H54 (cell line): ENCODE data around the gene GCNT2.
"Not testable (repeated sequence)": the region's sequence is repeated elsewhere in the genome, so short reads cannot be mapped to it uniquely, and the experiment has no call there.

Experiments used
- DNase-seq: peaks from one replicate; pipeline ENCODE4 v3.0.0; 2011; ENCODE audit warnings: low spot score, mixed read lengths; ENCODE audit not compliant: insufficient read length
- FAIRE-seq: peaks from 3 replicates; lab custom pipeline; 2011; peaks lifted over from hg19 to GRCh38; lab: Jason Lieb, UNC
- POLR2A ChIP-seq: IDR thresholded peaks from 2 replicates; pipeline ENCODE4 v1.6.1; 2011; ENCODE audit warnings: low read depth, mild to moderate bottlenecking, low read length

Gene GCNT2

DNA sequence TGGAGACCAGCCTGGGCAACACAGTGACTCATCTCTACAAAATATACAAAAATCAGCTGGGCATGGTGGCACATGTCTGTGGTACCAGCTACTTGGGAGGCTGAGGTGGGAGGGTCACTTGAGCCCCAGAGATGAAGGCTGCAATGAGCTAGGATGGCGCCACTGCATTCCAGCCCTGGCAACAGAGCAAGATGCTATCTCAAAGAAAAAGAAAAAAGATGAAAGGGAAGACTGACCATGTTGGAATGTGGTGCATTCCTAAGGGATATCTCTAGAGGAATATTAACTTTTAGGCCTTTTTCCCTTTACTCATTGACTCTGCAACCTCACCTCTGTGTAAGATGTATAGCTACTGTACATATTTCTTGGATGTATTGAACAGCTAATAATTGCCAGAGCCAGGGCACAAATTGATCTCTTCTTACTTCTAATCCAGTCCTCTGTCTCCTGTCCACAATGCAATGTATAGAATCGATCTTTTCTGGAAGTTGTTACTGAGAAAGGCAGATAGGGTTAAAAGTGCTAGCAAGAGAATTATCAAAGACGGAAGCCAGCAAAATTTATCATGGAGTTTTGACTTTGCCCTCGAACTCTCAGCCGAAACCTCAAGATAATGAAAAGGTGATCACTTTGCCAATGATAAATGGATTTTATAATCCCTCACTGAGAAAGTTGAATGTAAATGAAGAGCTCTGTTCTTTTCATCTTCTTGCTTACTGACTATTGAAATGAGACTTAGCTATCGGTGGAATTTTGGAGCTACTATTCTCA lies 46.3 kb downstream of the GCNT2 start:
- DNase-seq = no peak
- TF ChIP-seq POLR2A = no peak
- FAIRE-seq = no peak

DNA sequence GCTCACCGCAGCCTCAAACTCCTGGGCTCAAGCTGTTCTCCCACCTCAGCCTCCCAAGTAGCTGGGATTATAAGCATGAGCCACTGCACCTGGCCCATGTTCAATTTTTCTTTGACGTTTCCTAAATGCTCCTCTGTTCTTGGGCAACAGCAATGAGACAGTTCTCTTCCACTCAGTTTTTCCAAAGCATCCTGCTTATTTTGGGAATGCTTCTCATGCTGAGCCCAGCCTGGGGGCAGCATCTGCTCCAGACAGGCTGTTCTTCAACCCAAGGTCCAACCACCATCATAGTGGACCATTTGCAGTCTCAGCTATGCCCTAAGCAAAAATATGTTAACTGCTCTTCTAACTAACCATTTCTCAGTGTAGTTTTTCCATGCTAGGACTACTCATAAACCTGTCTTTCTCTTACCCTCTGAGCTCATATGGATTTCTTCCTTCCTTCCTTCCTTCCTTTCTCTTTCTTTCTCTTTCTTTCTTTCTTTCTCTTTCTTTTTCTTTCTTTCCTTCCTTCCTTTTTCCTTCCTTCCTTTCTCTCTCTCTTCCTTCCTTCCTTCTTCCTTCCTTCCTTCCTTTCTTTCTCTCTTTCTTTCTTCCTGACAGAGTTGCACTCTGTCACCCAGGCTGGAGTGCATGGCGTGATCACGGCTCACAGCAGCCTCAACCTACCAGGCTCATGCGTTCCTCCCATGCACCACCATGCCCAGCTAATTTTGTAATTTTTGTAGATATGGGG lies 48.4 kb downstream of the GCNT2 start:
- no peak for TF ChIP-seq POLR2A
- no peak for DNase-seq
- FAIRE-seq = no peak

DNA sequence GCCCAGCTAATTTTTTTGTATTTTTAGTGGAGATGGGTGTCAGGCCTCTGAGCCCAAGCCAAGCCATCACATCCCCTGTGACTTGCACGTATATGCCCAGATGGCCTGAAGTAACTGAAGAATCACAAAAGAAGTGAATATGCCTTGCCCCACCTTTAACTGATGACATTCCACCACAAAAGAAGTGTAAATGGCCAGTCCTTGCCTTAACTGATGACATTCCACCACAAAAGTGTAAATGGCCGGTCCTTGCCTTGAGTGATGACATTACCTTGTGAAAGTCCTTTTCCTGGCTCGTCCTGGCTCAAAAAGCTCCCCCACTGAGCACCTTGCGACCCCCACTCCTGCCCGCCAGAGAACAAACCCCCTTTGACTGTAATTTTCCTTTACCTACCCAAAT lies 54.4 kb downstream of the GCNT2 start:
- DNase-seq, FAIRE-seq: not testable (repeated sequence)

DNA sequence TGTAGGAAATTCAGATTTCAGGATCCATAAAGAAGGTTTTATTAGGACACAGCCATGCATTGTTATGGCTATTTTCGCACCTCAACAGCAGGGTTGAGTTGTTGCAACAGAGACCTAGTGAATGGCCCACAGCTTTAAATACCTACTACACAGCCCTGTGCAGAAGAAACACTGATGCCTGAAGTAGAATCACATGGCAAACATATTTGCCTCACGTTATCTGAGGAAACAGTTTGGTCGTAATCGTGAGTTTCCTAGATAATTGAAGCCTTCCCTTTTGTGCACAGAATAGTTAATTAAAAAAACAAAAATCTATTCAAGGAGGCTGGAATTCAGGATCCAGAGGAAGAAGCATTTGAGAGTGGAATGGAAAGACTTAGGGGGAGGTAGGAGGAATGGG lies 55.1 kb downstream of the GCNT2 start:
- no peak for DNase-seq
- TF ChIP-seq POLR2A = no peak
- FAIRE-seq = no peak

DNA sequence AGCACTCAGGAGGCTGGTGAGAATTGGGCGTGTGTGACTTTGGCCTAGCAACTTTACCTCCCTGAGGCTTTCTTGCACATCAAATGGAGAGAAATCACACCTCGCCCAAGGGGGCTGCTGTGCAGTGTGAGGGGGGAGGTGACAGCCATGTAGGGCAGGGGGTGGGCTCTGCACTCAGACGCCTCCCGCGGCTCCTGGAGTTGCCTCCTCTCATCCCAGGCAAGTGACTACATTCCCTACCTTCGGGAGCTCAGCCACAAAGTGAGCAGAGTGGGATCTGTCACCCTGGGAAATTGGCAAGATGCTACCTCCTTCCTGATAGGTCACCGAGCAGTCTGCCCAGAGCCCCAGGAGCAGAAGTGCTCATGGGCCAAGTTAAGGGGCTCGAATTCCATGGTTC lies 56.0 kb downstream of the GCNT2 start:
- TF ChIP-seq POLR2A = no peak
- no peak for FAIRE-seq
- no peak for DNase-seq

DNA sequence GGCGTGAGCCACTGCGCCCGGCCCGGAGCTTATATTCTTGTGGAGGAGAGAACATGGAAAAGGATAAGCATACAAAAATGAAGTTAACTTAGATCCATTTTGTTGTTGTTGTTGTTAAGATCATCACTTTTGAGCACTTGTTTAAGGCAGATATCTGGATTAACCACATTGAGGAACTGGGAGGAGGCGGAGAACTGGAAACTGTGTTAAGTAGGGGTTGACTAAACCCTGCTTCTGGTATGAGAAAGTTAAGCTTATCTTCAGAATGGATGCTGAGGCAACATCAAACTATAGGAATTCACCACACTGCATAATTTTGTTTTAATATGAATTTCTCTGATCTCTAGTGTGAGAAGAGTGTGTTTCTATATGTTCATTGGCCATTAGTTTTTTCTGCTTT lies 57.6 kb downstream of the GCNT2 start:
- FAIRE-seq = no peak
- no peak for DNase-seq
- TF ChIP-seq POLR2A = no peak

DNA sequence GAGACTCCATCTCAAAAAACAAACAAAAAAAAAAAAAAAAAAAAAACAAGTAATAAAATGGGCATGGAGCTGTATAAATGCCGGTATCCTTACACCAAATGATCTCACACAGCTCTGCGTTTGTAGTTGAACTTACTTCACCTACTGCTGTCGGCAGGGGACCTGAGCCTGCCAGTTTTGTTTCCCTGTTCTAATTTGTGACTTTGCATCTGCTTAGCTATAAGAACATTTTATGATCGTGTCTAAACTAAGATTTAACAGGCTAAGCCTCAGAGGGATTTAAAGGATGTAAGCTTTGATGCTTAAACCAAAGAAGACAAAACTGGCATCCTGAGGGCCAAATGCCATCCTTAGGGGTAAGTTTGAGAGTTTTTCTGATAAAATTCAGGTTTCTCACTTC lies 58.7 kb downstream of the GCNT2 start:
- FAIRE-seq (no peak), DNase-seq (no peak)
- TF ChIP-seq POLR2A = no peak

DNA sequence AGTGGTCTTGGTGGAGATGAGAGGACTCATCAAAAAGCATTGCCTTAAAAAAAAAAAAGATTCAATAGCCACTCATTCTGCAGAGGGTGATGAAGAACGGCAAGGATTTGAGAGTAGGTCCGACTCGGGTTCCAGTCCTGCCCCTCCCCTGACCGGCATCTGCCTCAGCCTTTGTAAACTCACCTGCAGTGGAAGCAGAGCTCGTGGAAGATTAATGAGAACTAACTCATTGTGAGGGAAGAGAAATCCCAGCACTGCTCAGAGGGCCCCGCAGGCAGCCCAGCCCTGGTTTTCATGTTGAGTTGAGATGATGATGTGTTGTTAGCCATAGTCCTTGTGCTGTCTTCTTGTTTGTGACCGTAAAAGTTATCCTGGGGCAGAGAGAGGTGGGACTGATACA lies 59.4 kb downstream of the GCNT2 start:
- no peak for FAIRE-seq

DNA sequence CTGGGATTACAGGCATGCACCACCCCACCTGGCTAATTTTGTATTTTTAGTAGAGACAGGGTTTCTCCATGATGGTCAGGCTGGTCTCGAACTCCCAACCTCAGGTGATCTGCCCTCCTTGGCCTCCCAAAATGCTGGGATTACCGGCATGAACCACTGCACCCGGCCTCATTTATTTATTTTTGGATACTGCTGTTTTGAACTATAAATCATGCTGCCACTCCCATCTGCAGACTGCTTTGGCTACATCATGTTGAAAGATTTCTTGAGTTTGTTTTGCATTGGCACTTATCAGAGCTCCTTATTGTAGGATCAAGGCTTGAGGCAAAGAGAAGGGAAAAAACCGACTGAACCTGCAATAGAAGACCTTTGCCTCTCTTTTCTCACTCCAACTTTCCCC lies 60.3 kb downstream of the GCNT2 start:
- FAIRE-seq, DNase-seq: not testable (repeated sequence)

More for the DNA sequence above, 59.4 kb downstream of the GCNT2 start:
- no peak for TF ChIP-seq POLR2A
- no peak for DNase-seq

DNA sequence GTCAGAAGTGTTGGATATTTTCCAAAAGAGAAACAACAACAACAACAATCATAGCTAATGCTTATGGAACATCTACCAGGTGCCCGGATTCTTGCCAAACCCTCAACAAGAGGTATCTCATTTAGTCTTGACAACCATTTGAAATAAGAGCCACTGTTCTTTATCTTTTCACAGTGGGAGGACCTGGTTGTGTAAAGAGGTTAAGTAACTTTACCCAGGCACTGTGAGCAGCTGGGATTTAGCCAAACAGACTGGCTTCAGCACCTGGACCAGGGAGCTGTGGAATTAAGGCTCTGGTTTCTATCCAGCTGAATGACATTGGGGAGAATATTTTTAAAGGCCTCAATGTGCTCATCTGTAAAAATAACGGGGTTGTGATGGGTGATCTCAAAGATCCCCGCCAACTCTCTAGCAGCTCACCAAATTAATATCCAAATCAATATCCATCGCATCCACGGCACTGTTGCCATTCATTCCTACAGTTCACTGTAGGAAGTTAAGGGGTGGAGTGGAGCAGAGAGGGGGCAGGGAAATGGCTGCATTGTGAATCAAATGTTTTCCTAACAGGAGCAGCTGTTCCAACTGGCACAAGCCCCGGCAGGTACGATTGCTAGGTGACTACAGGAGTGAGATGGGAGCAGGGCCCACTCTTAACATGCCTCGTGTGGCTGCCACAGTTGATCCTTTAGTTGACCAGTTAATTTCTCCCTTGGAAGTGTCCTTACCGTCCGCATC lies 61.8 kb downstream of the GCNT2 start:
- DNase-seq = no peak
- FAIRE-seq = no peak

DNA sequence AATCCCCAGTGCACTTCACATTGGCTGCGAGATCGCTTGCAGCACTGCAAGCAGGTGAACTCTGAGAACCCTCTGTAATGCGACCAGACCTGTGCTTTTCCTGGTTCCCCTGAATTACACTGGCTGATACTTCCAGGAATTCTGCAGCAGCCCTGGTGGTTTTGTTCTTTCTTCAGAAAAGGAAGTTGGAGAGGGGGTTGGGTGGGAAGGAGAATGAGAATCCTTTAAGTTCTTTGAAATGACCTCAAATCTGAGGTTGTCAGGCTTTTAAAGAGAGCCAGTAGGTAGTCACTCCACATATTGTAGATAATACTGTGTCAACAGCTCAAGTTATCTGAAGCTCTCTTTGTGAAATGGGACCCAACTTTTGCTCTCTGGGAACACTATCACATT lies 62.4 kb downstream of the GCNT2 start:
- TF ChIP-seq POLR2A = no peak
- no peak for DNase-seq

More for the DNA sequence above, 61.8 kb downstream of the GCNT2 start:
- no peak for TF ChIP-seq POLR2A

DNA sequence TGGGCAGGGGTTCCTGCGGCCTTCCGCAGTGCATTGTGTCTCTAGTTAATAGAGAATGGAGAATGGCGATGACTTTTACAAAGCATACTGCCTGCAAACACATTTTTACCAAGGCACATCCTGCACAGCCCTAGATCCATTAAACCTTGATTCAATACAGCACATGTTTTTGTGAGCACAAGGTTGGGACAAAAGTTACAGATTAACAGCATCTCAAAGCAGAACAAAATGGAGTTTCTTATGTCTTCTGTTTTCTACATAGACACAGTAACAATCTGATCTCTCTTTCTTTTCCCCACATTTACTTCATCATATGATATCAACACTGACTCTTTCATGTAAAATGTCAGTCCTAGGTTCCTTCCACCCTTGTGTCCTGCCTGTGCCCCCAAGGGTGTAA lies 63.5 kb downstream of the GCNT2 start:
- no peak for DNase-seq
- FAIRE-seq = no peak
- no peak for TF ChIP-seq POLR2A

More for the DNA sequence above, 62.4 kb downstream of the GCNT2 start:
- no peak for FAIRE-seq

DNA sequence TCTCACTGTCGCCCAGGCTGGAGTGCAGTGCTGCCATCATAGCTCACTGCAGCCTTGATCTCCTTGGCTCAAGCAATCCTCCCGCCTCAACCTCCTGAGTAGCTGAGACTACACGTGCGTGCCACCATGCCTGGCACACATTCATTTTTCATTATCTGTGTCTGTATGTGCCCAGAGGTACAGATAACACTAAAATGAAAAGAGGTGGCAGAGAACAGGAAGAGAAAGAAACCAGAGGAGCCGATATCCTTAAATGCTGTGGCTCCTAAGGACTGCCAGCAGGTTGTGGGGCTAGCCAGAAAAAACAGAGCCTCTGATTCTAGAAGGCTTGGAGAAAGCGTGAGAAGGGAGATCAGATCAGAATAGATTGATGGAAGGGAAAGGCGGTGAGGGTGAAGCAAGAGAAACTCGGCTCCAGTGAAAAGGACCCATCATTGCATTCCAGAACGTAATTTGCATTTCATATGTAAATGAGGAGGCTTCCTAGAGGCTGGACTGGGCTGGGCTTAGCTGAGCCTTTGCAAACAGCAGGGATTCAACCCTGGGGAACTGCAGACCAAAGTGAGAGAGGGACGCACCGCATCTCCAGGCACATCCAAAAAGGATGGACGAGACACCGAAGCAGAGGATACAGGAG lies 64.2 kb downstream of the GCNT2 start:
- FAIRE-seq (no peak), DNase-seq (no peak)
- no peak for TF ChIP-seq POLR2A

DNA sequence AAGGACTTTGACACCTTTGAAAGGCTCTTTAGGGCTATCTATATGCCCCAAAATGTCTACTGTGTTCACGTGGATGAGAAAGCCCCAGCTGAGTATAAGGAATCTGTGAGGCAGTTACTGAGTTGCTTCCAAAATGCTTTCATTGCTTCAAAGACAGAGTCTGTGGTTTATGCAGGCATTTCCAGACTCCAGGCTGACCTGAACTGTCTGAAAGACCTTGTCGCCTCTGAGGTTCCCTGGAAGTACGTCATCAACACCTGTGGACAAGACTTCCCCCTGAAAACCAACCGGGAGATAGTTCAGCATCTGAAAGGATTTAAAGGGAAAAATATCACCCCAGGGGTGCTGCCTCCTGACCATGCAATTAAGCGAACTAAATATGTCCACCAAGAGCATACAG lies 65.2 kb downstream of the GCNT2 start:
- no peak for FAIRE-seq
- TF ChIP-seq POLR2A = no peak
- no peak for DNase-seq
